Measurements from ENCODE around the gene GLG1.
"Not testable (repeated sequence)": the region's sequence is repeated elsewhere in the genome, so short reads cannot be mapped to it uniquely, and the experiment has no call there.

The GLG1 gene

GRCh38 chr16:74560912-74561311, 46.0 kb downstream of the GLG1 start:
- no peak for DNase-seq (ENCODE audit: low spot score)
- TF ChIP-seq CTCF (IDR thresholded peaks at IDR 0.05), result no peak
- no peak overlapping the region for H3K27ac ChIP-seq
- H3K4me3 ChIP-seq, result no peak overlapping the region

DNA sequence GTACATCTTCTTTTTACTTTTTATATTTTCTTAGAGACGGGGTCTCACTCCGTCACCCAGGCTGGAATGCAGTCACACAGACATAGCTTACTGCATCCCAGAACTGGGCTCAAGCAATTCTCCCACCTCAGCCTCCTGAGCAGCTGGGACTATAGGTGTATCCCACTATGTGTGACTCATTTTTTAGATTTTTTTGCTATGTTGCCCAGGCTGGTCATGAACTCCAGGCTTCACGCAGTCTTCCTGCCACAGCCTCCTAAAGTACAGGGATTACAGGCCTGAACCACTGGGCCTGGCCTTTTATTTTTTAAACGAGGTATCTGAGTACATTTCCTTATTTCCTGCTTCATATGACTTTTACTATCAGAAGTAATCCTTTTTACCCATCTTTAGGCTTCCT, 48.0 kb downstream of the GLG1 start:
- no peak for DNase-seq (ENCODE audit: low spot score)
- Histone ChIP-seq H3K4me3 (no peak overlapping the region), H3K27ac (no peak overlapping the region)
- TF ChIP-seq CTCF (IDR thresholded peaks at IDR 0.05), result no peak

DNA sequence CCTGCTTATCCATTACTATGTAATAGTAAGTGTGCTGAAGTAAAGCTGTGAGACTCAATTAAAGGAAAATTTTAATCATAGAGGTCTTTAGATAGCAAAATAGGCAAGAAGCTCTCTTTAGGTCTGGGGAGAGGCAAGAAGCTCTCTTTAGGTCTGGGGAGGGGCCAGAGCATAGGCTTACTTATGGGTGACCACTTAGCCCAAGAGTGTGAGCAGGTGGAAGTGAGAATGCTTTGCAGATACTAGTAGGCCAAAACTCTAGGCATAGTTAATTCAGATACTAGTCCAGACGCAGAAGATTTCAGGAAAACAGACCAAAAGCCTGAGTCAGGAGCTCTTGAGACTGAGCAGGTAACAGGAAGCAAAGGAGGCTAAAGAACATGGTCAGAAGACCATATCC, 49.6 kb downstream of the GLG1 start:
- H3K27ac ChIP-seq, result no peak overlapping the region
- no peak overlapping the region for H3K4me3 ChIP-seq
- no peak for TF ChIP-seq CTCF (IDR thresholded peaks at IDR 0.05)
- DNase-seq (ENCODE audit: low spot score), result no peak

- no peak overlapping the region for H3K4me3 ChIP-seq
- no peak for DNase-seq (ENCODE audit: low spot score)
- no peak for TF ChIP-seq CTCF (IDR thresholded peaks at IDR 0.05)
- H3K27ac ChIP-seq, result no peak overlapping the region
These were observed 50.5 kb downstream of the GLG1 start for GRCh38 chr16:74556375-74556922.

DNA sequence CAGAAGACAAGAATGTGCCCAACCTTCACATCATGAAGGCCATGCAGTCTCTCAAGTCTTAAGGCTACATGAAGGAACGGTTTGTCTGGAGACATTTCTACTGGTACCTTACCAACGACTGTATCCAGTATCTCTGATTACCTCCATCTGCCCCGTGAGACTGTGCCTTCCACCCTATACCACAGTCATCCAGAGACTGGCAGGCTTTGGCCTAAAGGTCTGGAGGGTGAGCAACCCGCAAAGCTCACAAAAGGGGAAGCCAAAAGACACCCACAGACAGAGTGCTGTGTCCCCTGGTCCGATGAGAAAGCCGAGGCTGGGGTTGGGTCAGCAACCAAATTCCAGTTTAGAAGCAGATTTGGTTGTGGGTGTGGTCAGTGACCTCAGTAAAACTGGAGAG, 54.6 kb downstream of the GLG1 start:
- DNase-seq (ENCODE audit: low spot score); H3K27ac ChIP-seq; H3K4me3 ChIP-seq: not testable (repeated sequence)

GRCh38 chr16:74550227-74551019, 56.5 kb downstream of the GLG1 start:
- H3K27ac ChIP-seq; DNase-seq (ENCODE audit: low spot score); H3K4me3 ChIP-seq: not testable (repeated sequence)

GRCh38 chr16:74546112-74546511, 60.8 kb downstream of the GLG1 start:
- H3K27ac ChIP-seq; DNase-seq (ENCODE audit: low spot score); H3K4me3 ChIP-seq: not testable (repeated sequence)

DNA sequence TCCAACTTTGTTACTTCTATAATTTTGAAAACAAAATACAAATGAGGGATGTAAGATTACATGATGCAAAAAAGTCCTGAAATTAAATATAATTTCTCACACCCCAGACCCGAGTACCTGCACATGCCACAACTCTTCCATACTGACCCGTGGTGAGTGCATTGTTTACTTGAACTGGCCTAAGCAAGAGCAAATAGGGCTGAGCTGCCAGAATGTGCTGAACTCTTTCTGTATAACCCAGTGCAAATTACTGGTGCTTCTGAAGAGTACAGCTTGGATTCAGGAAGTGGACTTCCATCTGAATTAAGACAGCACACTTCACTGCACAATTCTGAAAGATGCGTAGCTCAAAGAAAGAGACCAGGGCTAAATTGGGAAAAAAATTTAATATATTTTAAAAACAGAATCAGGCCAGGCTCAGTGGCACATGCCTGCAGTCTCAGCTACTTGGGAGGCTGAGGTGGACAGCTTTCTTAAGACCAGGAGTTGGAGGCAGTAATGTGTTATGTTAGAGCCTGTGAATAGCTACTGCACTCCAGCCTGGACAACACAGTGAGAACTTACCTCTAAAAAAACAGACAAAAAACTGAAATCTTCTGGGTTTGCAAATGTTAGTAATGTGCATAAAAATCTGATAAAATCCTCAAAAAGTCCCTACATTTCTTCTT, 63.9 kb downstream of the GLG1 start:
- DNase-seq (ENCODE audit: low spot score); H3K27ac ChIP-seq; H3K4me3 ChIP-seq: not testable (repeated sequence)

DNA sequence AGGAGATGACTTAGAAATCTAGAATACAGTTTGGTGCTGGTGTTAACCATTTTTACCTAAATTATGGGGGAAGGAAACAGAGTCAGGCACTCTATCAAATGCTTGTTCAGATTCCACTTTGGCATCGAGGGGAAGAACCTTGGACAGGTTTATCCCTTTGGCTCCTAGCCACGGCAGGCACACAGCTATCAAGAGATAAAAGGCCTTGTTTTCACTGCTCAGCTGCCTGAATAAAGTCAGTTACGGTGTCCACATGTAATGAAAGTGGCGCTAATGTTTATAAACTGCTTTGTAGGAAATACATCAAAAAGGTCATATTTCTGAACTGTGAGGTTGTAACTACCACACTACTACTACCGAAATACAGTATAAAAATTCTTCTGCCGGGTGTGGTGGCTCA, 66.3 kb downstream of the GLG1 start:
- not testable (repeated sequence) for H3K4me3 ChIP-seq; H3K27ac ChIP-seq; DNase-seq (ENCODE audit: low spot score)

DNA sequence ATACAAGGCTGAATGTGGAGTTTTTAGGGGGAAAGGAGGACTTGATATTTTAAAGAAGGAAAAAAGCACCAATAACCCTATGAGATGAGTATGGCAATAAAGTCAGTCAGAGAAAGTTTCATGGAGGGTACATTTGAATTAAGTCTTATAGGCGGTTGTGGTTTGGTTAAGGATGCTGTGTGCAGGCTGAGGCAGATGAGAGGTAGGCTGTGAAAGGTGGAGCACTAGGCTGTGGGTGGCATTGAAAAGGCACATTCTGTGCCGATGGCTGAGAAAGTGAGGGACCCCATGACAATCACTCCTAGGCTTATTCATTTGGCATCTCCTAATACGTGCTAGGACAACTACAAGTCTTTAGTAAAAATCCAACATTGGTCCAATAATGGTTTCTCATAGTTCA, 68.1 kb downstream of the GLG1 start:
- H3K4me3 ChIP-seq; DNase-seq (ENCODE audit: low spot score); H3K27ac ChIP-seq: not testable (repeated sequence)

DNA sequence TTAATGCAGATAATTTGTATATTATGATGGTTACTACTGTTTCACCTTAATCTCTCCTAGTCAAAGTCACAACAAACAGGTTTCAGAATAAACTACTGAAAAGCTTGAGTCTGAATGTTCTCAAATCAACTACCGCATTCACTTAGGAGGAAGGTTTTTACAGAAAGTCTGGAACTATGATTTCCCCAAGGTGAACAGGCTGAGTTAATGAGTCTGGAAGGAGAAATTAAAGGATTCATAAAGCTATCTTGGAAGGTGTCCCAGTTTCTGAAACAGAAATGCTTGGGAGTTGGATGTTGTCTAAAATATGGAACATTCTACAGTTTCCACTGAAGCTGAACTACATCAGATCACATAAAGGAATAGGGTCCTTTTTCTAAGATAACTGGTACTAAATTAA, 69.2 kb downstream of the GLG1 start:
- H3K27ac ChIP-seq; DNase-seq (ENCODE audit: low spot score); H3K4me3 ChIP-seq: not testable (repeated sequence)

DNA sequence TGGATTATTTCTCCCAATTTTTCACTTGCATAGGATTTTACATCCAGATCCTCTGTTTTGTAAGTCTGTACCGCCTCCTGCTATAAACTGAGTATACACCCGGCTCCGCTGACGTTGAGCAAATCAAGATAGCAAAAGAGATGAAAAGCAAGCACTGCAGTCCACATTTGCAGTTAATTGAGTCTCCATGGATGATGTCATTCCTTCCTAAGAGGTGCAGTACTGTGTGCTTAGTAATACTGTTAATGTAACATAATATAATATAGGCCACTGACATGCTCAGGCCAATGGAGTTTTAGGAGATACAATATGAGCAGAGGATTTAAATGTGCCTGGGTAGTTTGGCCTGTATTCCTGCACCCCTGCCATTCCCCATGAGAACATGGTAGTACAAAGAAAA, 72.3 kb downstream of the GLG1 start:
- DNase-seq (ENCODE audit: low spot score); H3K4me3 ChIP-seq; H3K27ac ChIP-seq: not testable (repeated sequence)

Data from coronary artery (tissue), 2 donors.